ENCODE data around the gene SRL.

Gene SRL

DNA sequence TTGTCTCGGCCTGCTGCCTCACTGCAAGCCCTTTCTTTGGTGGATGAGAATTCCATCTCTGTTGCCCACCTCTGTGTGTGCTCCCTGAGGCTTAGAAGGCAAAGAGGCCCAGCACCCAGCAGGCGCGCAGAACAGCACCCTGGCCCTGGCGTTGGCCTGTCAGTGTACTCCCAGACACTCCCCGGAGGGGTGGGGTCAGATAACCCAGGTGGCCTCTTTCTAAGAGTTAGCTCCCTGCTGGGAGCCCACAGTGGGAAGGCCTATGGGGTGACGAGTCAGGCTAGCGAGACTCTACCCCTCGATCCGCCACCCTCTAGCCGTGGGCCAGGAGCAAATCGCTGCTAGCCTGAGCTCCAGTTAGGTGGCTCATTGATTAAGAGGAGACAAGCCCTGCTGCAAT, 38.1 kb downstream of the SRL start:
- no peak overlapping the region for H3K4me3 ChIP-seq (replicated peaks; ENCODE audit: insufficient read depth, low read length)
- no peak for TF ChIP-seq SPI1 (IDR thresholded peaks at IDR 0.05; ENCODE audit: borderline replicate concordance, low read depth)
- TF ChIP-seq, protein P1, sequence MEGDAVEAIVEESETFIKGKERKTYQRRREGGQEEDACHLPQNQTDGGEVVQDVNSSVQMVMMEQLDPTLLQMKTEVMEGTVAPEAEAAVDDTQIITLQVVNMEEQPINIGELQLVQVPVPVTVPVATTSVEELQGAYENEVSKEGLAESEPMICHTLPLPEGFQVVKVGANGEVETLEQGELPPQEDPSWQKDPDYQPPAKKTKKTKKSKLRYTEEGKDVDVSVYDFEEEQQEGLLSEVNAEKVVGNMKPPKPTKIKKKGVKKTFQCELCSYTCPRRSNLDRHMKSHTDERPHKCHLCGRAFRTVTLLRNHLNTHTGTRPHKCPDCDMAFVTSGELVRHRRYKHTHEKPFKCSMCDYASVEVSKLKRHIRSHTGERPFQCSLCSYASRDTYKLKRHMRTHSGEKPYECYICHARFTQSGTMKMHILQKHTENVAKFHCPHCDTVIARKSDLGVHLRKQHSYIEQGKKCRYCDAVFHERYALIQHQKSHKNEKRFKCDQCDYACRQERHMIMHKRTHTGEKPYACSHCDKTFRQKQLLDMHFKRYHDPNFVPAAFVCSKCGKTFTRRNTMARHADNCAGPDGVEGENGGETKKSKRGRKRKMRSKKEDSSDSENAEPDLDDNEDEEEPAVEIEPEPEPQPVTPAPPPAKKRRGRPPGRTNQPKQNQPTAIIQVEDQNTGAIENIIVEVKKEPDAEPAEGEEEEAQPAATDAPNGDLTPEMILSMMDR (IDR thresholded peaks at IDR 0.05; ENCODE audit: insufficient read depth, low read length), result no peak
- TF ChIP-seq POLR2AphosphoS5 (IDR thresholded peaks at IDR 0.05; ENCODE audit: low read depth), result no peak
- TF ChIP-seq, protein P2, sequence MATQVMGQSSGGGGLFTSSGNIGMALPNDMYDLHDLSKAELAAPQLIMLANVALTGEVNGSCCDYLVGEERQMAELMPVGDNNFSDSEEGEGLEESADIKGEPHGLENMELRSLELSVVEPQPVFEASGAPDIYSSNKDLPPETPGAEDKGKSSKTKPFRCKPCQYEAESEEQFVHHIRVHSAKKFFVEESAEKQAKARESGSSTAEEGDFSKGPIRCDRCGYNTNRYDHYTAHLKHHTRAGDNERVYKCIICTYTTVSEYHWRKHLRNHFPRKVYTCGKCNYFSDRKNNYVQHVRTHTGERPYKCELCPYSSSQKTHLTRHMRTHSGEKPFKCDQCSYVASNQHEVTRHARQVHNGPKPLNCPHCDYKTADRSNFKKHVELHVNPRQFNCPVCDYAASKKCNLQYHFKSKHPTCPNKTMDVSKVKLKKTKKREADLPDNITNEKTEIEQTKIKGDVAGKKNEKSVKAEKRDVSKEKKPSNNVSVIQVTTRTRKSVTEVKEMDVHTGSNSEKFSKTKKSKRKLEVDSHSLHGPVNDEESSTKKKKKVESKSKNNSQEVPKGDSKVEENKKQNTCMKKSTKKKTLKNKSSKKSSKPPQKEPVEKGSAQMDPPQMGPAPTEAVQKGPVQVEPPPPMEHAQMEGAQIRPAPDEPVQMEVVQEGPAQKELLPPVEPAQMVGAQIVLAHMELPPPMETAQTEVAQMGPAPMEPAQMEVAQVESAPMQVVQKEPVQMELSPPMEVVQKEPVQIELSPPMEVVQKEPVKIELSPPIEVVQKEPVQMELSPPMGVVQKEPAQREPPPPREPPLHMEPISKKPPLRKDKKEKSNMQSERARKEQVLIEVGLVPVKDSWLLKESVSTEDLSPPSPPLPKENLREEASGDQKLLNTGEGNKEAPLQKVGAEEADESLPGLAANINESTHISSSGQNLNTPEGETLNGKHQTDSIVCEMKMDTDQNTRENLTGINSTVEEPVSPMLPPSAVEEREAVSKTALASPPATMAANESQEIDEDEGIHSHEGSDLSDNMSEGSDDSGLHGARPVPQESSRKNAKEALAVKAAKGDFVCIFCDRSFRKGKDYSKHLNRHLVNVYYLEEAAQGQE (IDR thresholded peaks at IDR 0.05; ENCODE audit: insufficient replicate concordance, low read depth), result no peak
- no peak for TF ChIP-seq GABPA (IDR thresholded peaks at IDR 0.05; ENCODE audit: low read depth)
- no peak for DNase-seq (ENCODE audit: low read depth in 1 of 2, low spot score in 1 of 2)
- no peaks in the 10 kb centered on the region for H3K27me3 ChIP-seq (ENCODE audit: insufficient read depth, poor library complexity, severe bottlenecking)
- H3K27ac ChIP-seq (replicated peaks), result no peak overlapping the region

DNA sequence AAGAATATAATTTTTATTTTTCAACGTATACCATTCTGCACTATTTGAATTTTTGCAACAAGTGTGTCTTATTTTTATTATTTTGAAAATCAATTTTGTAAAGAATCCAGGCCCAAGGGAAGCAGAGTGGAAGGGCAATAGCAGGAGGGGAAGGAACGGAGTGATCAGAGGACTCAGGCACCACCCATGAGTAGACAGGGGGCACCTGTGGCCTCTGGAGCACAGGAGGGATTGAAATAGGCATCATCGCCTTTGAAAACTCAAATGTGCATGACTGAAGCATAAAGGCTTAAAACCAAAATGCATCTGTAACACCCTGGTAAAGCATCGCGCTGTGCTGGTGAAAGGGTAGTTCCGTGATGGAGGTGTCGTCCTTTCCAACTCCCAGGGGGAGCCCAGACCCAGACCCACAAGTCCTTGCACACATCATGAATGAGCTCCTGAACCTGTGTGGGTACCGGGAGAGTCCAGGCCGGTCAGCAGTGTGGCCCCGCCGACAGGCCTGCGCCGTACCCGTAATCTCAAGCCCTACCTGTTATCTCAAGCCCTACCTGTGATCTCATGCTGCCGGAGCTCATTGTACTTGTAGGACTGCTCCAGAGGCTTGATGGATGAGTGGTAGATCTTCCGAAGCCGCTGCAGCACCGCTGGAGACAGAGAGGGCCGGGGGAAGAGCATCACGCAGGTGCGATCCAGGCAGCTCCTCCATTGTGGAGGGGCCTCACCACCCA, 39.1 kb downstream of the SRL start:
- no peak overlapping the region for H3K27ac ChIP-seq (replicated peaks)
- DNase-seq (ENCODE audit: low read depth in 1 of 2, low spot score in 1 of 2), result no peak

DNA sequence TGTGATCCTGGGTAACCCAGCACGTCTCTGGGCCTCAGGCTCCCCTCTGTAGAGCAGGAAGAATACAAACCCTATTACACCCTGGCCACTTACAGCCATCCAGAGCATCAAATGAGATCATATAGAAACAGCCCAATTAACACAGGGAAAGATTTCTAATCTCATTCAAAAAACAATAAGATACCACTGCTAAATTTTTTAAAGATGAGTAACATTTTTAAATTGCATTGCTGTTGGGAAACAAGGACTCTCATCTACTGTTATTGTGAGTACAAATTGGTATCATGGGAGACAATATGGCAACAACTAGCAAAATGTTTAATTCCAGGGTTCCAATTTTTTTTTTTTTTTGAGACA, 41.1 kb downstream of the SRL start:
- no peak for DNase-seq (ENCODE audit: low read depth in 1 of 2, low spot score in 1 of 2)
- Histone ChIP-seq H3K27ac (replicated peaks) (no peak overlapping the region), H3K27me3 (ENCODE audit: insufficient read depth, poor library complexity, severe bottlenecking) (no peaks in the 10 kb centered on the region), H3K4me3 (replicated peaks; ENCODE audit: insufficient read depth, low read length) (no peak overlapping the region)
- TF ChIP-seq, protein P1 (IDR thresholded peaks at IDR 0.05; ENCODE audit: insufficient read depth, low read length), result no peak
- no peak for TF ChIP-seq POLR2AphosphoS5 (IDR thresholded peaks at IDR 0.05; ENCODE audit: low read depth)
- no peak for TF ChIP-seq SPI1 (IDR thresholded peaks at IDR 0.05; ENCODE audit: borderline replicate concordance, low read depth)
- TF ChIP-seq GABPA (IDR thresholded peaks at IDR 0.05; ENCODE audit: low read depth), result no peak
- TF ChIP-seq, protein P2 (IDR thresholded peaks at IDR 0.05; ENCODE audit: insufficient replicate concordance, low read depth), result no peak

More for the DNA sequence above, 39.1 kb downstream of the SRL start:
- Histone ChIP-seq H3K4me3 (replicated peaks; ENCODE audit: insufficient read depth, low read length) (no peak overlapping the region), H3K27me3 (ENCODE audit: insufficient read depth, poor library complexity, severe bottlenecking) (no peaks in the 10 kb centered on the region)
- TF ChIP-seq SPI1 (IDR thresholded peaks at IDR 0.05; ENCODE audit: borderline replicate concordance, low read depth) (no peak), POLR2AphosphoS5 (IDR thresholded peaks at IDR 0.05; ENCODE audit: low read depth) (no peak), GABPA (IDR thresholded peaks at IDR 0.05; ENCODE audit: low read depth) (no peak)
- TF ChIP-seq, protein P2 (IDR thresholded peaks at IDR 0.05; ENCODE audit: insufficient replicate concordance, low read depth), result no peak
- TF ChIP-seq, protein P1 (IDR thresholded peaks at IDR 0.05; ENCODE audit: insufficient read depth, low read length), result no peak
